GM23338 (cell line): ENCODE results near the gene ZNF92.

ENCODE experiments used
- CTCF ChIP-seq, 2 experiments: fragments of 200-600 bp in 1 of 2; sonication (generic) in 1 of 2; conservative IDR thresholded peaks; 2 replicates each; pipeline versions ENCODE4 v1.5.1 to v1.6.1; 2016 to 2017; ENCODE audit warnings: antibody characterized with exemption in 2 of 2, low read depth in 2 of 2, mild to moderate bottlenecking in 2 of 2, moderate library complexity in 1 of 2
- EZH2 ChIP-seq: fragments of 200-600 bp; sonication (generic); IDR thresholded peaks from one replicate; pipeline ENCODE4 v1.8.0; 2017; ENCODE audit warnings: antibody characterized with exemption, mild to moderate bottlenecking, low read depth; ENCODE audit not compliant: unreplicated experiment

- TF ChIP-seq EZH2, result no peak
- no peak for TF ChIP-seq CTCF (conservative IDR thresholded peaks at IDR 0.05; ENCODE audit: low read depth in 2 of 2)
Observed at GRCh38 chr7:65434307-65434706, 60.7 kb downstream of the ZNF92 start.
